NCI-H1048 (cell line): ENCODE results near the gene BRWD1.

Experiments
- DNase-seq: peaks from one replicate; lab custom pipeline; 2025; lab: John Stamatoyannopoulos, UW

The BRWD1 gene

DNA sequence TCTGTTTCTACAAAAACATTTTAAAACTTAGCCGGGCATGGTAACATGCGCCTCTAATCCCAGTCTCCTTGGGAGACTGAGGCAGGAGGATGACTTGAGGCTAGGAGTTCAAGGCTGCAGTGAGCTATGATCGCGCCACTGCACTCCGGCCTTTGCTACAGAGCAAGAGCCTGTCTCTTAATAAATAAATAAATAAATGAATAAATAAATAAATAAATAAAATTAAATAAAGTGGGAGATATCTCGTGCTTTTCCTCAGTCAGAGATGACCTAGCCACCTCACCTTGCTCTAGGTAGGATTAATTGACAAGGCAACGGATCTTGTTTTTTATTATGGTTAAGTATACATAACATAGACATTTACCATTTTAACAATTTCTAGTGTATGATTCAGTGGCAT, 14.3 kb upstream of the BRWD1 start:
- no peak for DNase-seq

- DNase-seq = no peak
Observed at GRCh38 chr21:39326607-39327307, 13.3 kb upstream of the BRWD1 start.

DNA sequence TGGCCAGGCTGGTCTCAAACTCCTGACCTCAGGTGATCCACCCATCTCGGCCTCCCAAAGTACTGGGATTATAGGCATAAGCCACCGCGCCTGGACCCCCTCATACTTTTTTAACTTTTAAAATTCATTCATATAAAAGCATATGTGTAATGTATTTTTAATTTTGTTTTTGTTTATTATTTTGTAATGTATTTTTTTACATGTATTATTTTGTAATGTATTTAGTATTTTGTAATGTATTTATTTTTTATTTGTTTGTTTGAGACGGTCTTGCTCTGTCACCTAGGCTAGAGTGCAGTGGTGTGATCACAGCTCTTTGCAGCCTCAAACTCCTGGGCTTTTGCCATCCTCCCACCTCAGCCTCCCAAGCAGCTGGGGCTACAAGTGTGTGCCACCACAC, 12.0 kb upstream of the BRWD1 start:
- no peak for DNase-seq

- DNase-seq = no peak
Observed at GRCh38 chr21:39321424-39321823, 8.0 kb upstream of the BRWD1 start.

- DNase-seq = no peak
Observed at GRCh38 chr21:39319814-39320332, 6.4 kb upstream of the BRWD1 start.

DNA sequence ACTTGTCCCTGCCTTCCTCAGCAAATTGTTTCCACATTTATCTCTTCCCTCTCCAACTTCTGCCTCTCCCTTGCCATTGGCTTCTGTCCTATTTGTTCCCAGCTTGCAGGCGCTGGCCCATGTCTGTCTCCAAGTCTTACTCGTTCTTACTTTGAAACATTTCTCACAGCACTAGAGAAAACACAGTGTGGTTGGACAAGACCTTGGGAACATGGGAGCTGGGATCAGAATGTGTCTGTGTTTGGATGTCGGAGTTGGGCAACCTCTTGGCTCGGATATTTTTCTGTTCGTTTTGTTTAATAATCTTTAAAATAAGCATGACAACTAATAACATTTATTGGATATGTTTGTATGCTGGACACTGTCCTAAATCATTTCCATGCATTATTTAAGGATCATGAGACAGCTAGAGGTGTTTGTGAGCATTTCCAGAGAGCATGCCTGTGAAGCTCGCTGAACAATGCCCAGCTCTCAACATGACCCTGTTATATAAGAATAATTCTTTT, 5.9 kb upstream of the BRWD1 start:
- DNase-seq = no peak

DNA sequence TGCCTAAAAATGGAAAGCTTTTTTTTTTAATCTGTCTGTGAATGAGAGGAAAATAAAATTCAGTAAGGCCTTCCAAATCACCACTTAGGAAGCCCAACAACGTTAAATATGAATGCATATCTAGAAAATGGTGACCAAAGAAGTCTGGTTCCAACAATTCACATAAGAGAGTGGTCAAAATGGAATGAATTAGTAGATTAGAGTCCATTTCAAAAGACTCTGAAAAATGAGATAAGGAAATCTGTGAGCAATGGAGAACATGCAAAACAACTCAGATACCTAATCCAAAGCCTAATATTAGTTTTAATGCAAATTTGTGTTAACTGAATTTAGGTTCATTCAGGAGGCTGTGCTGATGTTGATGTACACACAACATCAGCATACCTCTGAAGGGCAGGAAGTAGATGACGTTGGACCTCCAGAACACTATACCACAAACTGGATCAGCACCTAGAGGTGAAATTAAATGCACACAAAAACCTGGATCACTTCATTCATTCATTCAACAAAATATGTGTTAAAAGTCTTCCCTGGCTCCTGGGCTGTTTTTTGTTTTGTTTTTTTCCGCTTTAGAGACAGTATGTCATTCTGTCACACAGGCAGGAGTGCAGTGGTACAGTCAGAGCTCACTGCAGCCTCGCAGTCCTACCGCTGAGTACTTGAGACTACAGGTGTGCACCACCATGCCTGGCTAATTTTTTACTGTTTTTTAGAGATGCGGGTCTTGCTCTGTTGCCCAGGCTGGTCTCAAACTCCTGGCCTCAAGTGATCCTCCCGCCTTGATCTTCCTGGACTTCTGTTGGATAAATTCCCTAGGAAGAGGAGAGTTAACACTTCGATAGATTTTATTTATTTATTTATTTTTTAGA, 4.9 kb upstream of the BRWD1 start:
- no peak for DNase-seq

- no peak for DNase-seq
Observed at GRCh38 chr21:39317134-39318090, 4.0 kb upstream of the BRWD1 start.

GRCh38 chr21:39316729-39317128, 3.3 kb upstream of the BRWD1 start:
- no peak for DNase-seq

DNA sequence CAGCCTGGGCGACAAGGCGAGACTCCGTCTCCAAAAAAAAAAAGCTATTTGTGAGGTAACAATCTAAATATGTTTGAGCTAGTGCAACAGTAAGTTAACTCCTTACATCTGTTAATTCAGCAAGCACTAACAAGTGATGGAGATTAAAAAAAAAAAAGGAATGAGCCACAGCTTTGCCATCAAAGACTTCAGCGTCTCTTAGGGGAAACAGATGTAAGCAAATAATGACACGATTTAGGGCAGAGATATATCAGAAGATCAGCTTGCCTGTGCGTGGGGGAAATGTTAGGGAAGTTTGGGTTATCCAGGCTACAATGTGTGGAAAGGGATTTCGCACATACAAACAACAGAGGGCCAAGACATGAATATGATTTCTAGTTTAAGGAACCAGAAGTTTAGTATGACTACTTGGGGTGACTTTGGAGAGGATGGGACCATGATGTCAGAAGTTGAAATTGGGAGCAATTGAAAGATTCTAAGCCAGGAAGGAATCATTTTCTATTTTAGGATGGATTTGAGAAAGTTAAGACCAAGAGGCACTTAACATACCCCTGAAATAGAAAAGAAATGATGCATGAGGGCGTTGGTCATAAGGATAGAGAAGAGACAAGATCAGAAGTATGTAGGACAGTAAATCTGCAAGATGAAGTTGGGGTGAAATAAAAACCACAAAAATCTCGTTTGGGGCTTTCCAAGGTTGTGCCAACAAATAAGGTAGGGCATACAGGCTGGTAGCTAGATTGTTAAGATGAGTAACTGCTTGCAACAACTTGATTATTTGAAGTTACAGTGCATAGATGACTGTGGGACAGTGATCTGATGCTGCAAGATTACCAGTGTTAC, 2.4 kb upstream of the BRWD1 start:
- no peak for DNase-seq

DNA sequence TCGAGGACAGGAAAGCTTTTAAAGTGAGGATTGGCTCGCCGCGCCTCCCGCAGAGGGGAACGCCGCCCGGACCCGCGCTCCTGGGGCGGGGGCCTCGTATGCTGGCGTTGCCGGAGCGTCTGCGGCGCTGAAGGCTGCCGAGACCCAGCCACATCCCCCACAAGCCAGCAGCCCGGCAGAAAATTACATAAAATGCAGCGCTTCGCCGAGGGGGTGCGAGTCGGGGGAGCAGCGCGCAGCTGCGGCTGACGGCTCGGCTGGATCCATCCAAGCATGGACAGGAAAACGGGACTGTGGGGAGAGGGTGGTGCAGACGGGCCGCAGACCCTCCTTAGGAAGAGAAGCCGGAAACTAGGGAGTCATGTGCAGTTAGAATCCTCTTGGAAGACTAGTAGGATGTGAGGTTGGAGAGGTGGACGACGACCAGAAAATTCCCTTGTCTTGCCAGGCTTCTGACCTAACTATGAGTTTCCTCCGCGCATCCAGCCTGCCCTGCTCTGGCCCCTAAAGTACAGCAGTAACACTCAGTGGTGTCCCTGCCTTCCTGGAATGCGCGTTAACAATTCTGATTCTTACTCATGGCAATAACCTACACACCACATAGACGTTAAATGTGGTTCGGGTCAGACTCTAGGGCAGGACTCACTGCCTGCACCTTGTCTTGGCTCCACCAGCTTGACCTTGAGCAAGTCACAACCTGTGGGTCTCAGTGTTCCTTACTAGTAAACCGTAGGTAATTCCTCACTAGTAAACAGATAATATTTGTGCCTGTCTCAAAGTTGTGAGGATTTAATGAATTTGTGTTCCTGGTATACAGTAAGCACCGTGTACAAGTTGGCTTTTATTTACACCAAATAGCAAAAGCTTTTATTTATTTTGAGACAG, 953 bp upstream of the BRWD1 start:
- DNase-seq = no peak

DNA sequence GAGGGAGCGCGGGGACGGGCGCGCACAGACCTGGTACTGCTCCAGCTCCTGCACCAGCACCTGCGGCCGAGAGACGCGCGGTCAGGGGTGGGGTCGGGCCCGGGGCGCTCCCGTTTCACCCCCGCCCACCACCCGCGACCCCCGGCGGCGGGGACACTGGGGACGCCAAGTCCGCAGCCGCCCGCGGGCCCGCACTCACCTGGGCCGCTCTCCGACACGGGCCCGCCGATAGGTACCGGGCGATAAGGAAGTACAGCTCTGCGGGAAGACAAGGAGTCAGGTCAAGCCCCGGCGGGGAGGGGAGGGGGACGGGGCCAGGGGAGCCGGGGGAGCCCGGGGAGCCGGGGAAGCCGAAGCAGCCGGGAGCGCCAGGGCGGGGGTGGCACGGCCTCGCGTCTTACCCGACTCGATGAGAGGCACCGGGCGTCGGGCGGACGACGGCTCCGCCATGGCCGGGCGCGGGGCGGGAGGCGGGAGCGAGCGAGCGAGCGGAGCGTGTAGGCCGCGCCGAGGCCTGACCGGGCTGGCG, 326 bp downstream of the BRWD1 start:
- no peak for DNase-seq

GRCh38 chr21:39312112-39313041, 1.1 kb downstream of the BRWD1 start:
- DNase-seq = peak; percentile 71

DNA sequence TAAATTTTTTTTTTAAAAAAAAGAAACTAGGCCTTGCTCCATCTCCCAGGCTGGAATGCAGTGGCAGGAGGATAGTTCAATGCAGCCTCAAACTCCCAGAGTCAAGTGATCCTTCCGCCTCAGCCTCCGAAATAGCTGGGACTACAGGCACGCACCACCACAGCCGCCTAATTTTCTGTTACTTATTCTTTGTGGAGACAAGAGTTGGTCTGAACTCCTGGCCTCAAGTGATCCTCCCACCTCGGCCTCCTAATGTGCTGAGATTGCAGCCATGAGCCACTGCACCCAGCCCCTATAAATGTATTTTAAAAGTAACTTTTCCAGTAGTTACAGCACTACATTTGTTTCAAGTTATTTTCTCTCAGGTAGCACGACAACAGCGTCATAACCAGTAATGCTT, 2.3 kb downstream of the BRWD1 start:
- no peak for DNase-seq

DNA sequence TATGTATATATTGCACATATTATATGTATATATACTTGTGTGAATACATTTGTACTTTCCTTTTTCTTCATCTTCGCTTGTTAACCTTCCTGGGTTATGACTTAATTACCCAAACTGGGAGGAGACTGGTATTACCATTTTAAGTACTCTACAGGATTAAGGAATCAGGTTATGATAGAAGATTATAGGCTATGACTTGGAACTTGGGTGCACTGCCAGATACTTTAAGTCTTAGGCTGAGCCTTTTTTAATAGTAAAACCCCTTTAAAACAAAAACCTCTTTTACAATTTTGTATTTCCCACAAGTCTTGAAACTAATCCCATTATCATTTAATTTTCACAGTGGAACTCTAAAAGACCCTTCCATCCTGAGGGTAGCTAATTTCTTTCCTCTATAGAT, 6.0 kb downstream of the BRWD1 start:
- DNase-seq = no peak

- DNase-seq = no peak
Observed at GRCh38 chr21:39300587-39300986, 12.8 kb downstream of the BRWD1 start.

- no peak for DNase-seq
Observed at GRCh38 chr21:39296891-39297290, 16.5 kb downstream of the BRWD1 start.

DNA sequence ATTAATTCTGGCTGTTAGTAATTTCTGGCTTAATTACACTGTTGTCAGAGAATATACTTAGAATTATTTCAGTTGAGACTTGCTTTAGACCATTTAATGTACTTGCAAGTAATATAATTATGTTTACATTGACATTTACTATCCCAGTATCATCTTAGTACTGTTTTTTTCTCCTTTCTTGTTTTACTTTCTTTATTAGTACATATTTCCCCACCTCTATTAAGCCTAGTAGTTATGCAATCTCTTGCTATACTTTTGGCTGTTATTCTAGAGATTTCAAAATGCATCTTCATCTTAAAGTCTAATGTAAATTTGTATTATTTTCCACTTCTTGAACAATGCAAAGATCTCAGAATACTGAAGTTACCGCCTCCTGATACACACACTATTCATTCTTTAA, 24.4 kb downstream of the BRWD1 start:
- no peak for DNase-seq

DNA sequence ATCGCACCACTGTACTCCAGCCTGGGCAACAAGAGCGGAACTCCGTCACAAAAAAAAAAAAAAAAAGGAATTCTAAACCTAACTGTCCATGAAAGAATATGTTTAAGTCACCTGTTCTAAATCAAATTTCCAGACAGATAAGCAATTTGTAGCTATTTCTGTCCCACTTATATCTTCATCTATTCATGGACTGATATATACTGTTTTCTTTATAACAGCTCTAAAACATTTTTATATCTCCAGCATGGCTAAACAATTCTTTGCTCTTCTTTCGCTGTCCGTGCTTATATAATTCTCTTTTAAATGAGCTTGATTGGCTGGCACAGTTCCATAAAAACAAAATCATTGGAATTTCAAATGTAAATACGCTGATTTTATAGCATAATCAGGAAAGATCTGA, 30.5 kb downstream of the BRWD1 start:
- no peak for DNase-seq
